K562 (cell line): ENCODE data around the gene GCA. TPM values are rescaled to one million over a fixed set of nuclear protein-coding genes. Genes with fewer than 3 reads are reported as not detected.

ENCODE experiments used
- ATAC-seq: fragments of 200-7000 bp; cut with Tn5 transposase; 3 replicates; pipeline ENCODE4 v1.9.1; 2020; ENCODE audit warnings: moderate library complexity
- BruUV-seq: library from RNA; stranded (reverse); fragments of 400-500 nt; replicated peaks from 2 replicates; lab custom pipeline; 2021; lab: Mats Ljungman, UMichigan
- CTCF ChIA-PET: fragments of 300-600 bp; formaldehyde crosslinking; extraction: SDS; loops from one replicate; lab custom pipeline; 2021; ENCODE audit warnings: low intra/inter-chr PET ratio; lab: Yijun Ruan, JAX
- POLR2A ChIA-PET: fragments of 300-600, 350-650 bp; sonication (Branson Sonifier 250); formaldehyde crosslinking; extraction: SDS; loops from one replicate; lab custom pipeline; 2021; ENCODE audit warnings: antibody characterized with exemption, inconsistent platforms; lab: Yijun Ruan, JAX
- DNase-seq, 4 experiments: peaks; one replicate each; pipeline versions ENCODE4 v3.0.0 to v3.0.0-alpha.2; 2011 to 2018; ENCODE audit warnings: low spot score in 3 of 4, mixed read lengths in 3 of 4; ENCODE audit errors: extremely low read depth in 1 of 4
- FAIRE-seq: peaks from 2 replicates; lab custom pipeline; 2011; peaks lifted over from hg19 to GRCh38; lab: Jason Lieb, UNC
- H2AFZ ChIP-seq: 2 replicates; pipeline ENCODE4 v1.6.0; 2011; ENCODE audit warnings: low read depth, low read length, control low read depth, inconsistent platforms
- H3K27ac ChIP-seq: fragments of 200-600 bp; 3 replicates; pipeline ENCODE4 v1.8.0; 2011; ENCODE audit warnings: low read depth, mild to moderate bottlenecking, control low read depth, inconsistent platforms, low read length, moderate library complexity, mixed read lengths; ENCODE audit errors: extremely low read depth
- H3K27me3 ChIP-seq, 2 experiments: fragments of 300-600 bp in 1 of 2; 2 replicates in 1 of 2; 3 replicates in 1 of 2; pipeline versions ENCODE4 v1.6.0 to v1.8.0; 2011; ENCODE audit warnings: inconsistent platforms in 2 of 2, low read length in 2 of 2, mild to moderate bottlenecking in 1 of 2, mixed read lengths in 1 of 2, moderate library complexity in 1 of 2; ENCODE audit not compliant: control insufficient read depth in 2 of 2, insufficient read depth in 2 of 2
- H3K36me3 ChIP-seq: fragments of 300-600 bp; 3 replicates; pipeline ENCODE4 v1.8.0; 2011; ENCODE audit warnings: mild to moderate bottlenecking, low read length, inconsistent platforms; ENCODE audit not compliant: control insufficient read depth, insufficient read depth
- H3K4me1 ChIP-seq, 2 experiments: fragments of 200-600 bp in 1 of 2; replicated peaks in 1 of 2; 2 replicates in 1 of 2; 3 replicates in 1 of 2; pipeline versions ENCODE4 v1.5.1 to v1.8.0; 2011; ENCODE audit warnings: inconsistent platforms in 2 of 2, low read length in 2 of 2, mild to moderate bottlenecking in 1 of 2, mixed read lengths in 1 of 2, moderate library complexity in 1 of 2; ENCODE audit not compliant: control insufficient read depth in 2 of 2, insufficient read depth in 2 of 2
- H3K4me2 ChIP-seq: 2 replicates; pipeline ENCODE4 v1.6.1; 2011; ENCODE audit warnings: low read length, control low read depth, inconsistent platforms, mixed read lengths; ENCODE audit not compliant: insufficient read depth
- H3K4me3 ChIP-seq: fragments of 200-600 bp; sonication (generic), shearing (Covaris generic); 2 replicates; pipeline ENCODE4 v1.5.1; 2016; ENCODE audit warnings: control low read depth, inconsistent platforms
- H3K79me2 ChIP-seq: fragments of 200-600 bp; 3 replicates; pipeline ENCODE4 v1.8.0; 2011; ENCODE audit warnings: low read length, inconsistent platforms; ENCODE audit not compliant: control insufficient read depth, insufficient read depth
- H3K9ac ChIP-seq, 2 experiments: 2 replicates each; pipeline versions ENCODE4 v1.6.0 to v1.6.1; 2011; ENCODE audit warnings: low read depth in 2 of 2, low read length in 2 of 2, control low read depth in 1 of 2, inconsistent platforms in 1 of 2, mild to moderate bottlenecking in 1 of 2, mixed read lengths in 1 of 2; ENCODE audit not compliant: insufficient read depth in 1 of 2
- H3K9me1 ChIP-seq: one replicate; pipeline ENCODE4 v1.6.0; 2011; ENCODE audit warnings: inconsistent platforms, mild to moderate bottlenecking, low read length, moderate library complexity; ENCODE audit not compliant: control insufficient read depth, insufficient read depth
- H3K9me3 ChIP-seq: replicated peaks from 2 replicates; pipeline ENCODE4 v1.5.1; 2011; ENCODE audit warnings: low read depth, low read length, inconsistent platforms; ENCODE audit not compliant: control insufficient read depth, insufficient read depth
- H4K20me1 ChIP-seq: replicated peaks from 2 replicates; pipeline ENCODE4 v1.6.1; 2011; ENCODE audit warnings: low read length, inconsistent platforms, mixed read lengths; ENCODE audit not compliant: control insufficient read depth, insufficient read depth
- ARID2 ChIP-seq: fragments of 450-650 bp; IDR thresholded peaks from 2 replicates; pipeline ENCODE4 v1.6.1; 2017; ENCODE audit warnings: antibody characterized with exemption, mild to moderate bottlenecking
- CEBPG ChIP-seq, 3 experiments: fragments of 200-800 bp in 1 of 3; sonication (Bioruptor generic) in 1 of 3; sonication (generic) in 1 of 3; formaldehyde crosslinking in 1 of 3; IDR thresholded peaks in 2 of 3; conservative IDR thresholded peaks in 1 of 3; 2 replicates each; pipeline versions ENCODE4 v1.6.1 to v1.8.0; 2016 to 2022; ENCODE audit warnings: missing compliant biosample characterization in 2 of 3, missing genetic modification characterization in 2 of 3, mild to moderate bottlenecking in 1 of 3, missing genetic modification reagents in 1 of 3
- ETS2 ChIP-seq: IDR thresholded peaks from 2 replicates; pipeline ENCODE4 v1.6.1; 2016; ENCODE audit warnings: borderline replicate concordance, missing genetic modification characterization, mild to moderate bottlenecking, moderate library complexity, missing compliant biosample characterization; ENCODE audit not compliant: poor library complexity, severe bottlenecking
- HBP1 ChIP-seq: fragments of 450-650 bp; formaldehyde crosslinking; IDR thresholded peaks from 2 replicates; pipeline ENCODE4 v1.4.0; 2022; ENCODE audit warnings: missing genetic modification characterization
- LEF1 ChIP-seq: fragments of 450-650 bp; IDR thresholded peaks from 2 replicates; pipeline ENCODE4 v1.6.1; 2016; ENCODE audit warnings: mild to moderate bottlenecking
- POLR2AphosphoS5 ChIP-seq: IDR thresholded peaks from 2 replicates; pipeline ENCODE4 v1.6.1; 2011; ENCODE audit warnings: mild to moderate bottlenecking, low read depth, low read length, moderate library complexity; ENCODE audit not compliant: control insufficient read depth, insufficient read depth
- SETDB1 ChIP-seq: IDR thresholded peaks from one replicate; pipeline ENCODE4 v1.6.1; 2012; ENCODE audit warnings: low read length, control low read depth, inconsistent platforms
- TEAD1 ChIP-seq, 2 experiments: fragments of 450-650 bp in 1 of 2; sonication (generic) in 1 of 2; formaldehyde crosslinking; IDR thresholded peaks; 2 replicates each; pipeline versions ENCODE4 v1.4.0 to v1.8.0; 2020 to 2022; ENCODE audit warnings: mild to moderate bottlenecking in 2 of 2, missing genetic modification reagents in 1 of 2
- ZEB2 ChIP-seq: fragments of 450-650 bp; IDR thresholded peaks from 2 replicates; pipeline ENCODE4 v1.6.1; 2016
- ZNF174 ChIP-seq: fragments of 250-450 bp; sonication (Bioruptor Pico); IDR thresholded peaks from 2 replicates; pipeline ENCODE4 v1.4.0; 2020; ENCODE audit warnings: mild to moderate bottlenecking
- ZZZ3 ChIP-seq: fragments of 450-650 bp; IDR thresholded peaks from 2 replicates; pipeline ENCODE4 v1.6.1; 2016; ENCODE audit warnings: antibody characterized with exemption, mild to moderate bottlenecking, moderate library complexity
- WGBS: fragments of 100-300 bp; shearing (Covaris generic); methylation state at CpG from one replicate; pipeline ENCODE4 v1.1.6; 2016; ENCODE audit warnings: low coverage, mixed read lengths; ENCODE audit not compliant: insufficient coverage; ENCODE audit errors: missing lambda C conversion rate; 5-methylcytosine and 5-hydroxymethylcytosine counted together
- in situ Hi-C: fragments of 300-500 bp; cut with MboI; formaldehyde crosslinking; loops from 4 replicates; pipeline ENCODE4 v1.15.0; 2018; ENCODE audit warnings: inconsistent platforms, mixed read lengths
- intact Hi-C: fragments of 100-400 bp; cut with micrococcal nuclease; formaldehyde crosslinking; loops from 2 replicates; pipeline ENCODE4 v1.14.2; 2022
- polyA plus RNA-seq, 8 experiments: library from polyadenylated mRNA; depleted of rRNA in 4 of 8; stranded (reverse) in 5 of 8; unstranded in 3 of 8; fragments of >200 nt; fragmentation: Nextera tagmentation in 2 of 8; fragmentation: Illumina TruSeq in 1 of 8; extraction: Ambion mirVana in 2 of 8; extraction: Trizol in 1 of 8; gene quantifications; 2 replicates each; pipeline versions ENCODE4 v1.2.1 to v1.2.3, GENCODE V29; 2011 to 2014; ENCODE audit warnings: inconsistent platforms in 1 of 8, missing spikeins in 1 of 8
- total RNA-seq, 7 experiments: library from RNA; depleted of rRNA in 6 of 7; stranded (reverse); fragments of >200 nt in 6 of 7; fragmentation: Illumina TruSeq in 2 of 7; extraction: Trizol in 2 of 7; gene quantifications; 2 replicates each; pipeline versions ENCODE4 v1.2.1 to v1.2.3, GENCODE V29; 2011 to 2021; ENCODE audit warnings: low replicate concordance in 1 of 7
- TF ChIP-seq, protein P1 (sequence below): fragments of 200-800 bp; sonication (Bioruptor generic); IDR thresholded peaks from 2 replicates; pipeline ENCODE4 v1.6.1; 2016; ENCODE audit warnings: missing genetic modification characterization, missing compliant biosample characterization

GCA gene
- total and polyA plus RNA-seq, 9 of the 15 experiments (the other 6 are each of a cell fraction or from before 2014, with no cell fraction given): 0.24 to 0.79 (median 0.41) TPM; not detected in 1

GRCh38 chr2:162330881-162331280, 13.1 kb upstream of the GCA start:
- no peaks in the 10 kb centered on the region for H3K9me1 ChIP-seq
- intact Hi-C loops (no loop called here), in situ Hi-C loops (no loop called here)
- H3K36me3 ChIP-seq: no peaks in the 10 kb centered on the region
- no TSS peak for BruUV-seq
- DNase-seq (no peak), FAIRE-seq (no peak), ATAC-seq (no peak)
- H3K9me3 ChIP-seq: 0 out of 2 replicates have a peak, but pooled peaks cover 2% of the 10 kb centered on the region
- no peak overlapping the region for H3K4me2 ChIP-seq
- H3K27ac ChIP-seq: no peak overlapping the region
- H4K20me1 ChIP-seq: no peaks in the 10 kb centered on the region
- no peaks in the 10 kb centered on the region for H3K79me2 ChIP-seq
- H3K27me3 ChIP-seq: no peaks in the 10 kb centered on the region
- ChIA-PET POLR2A (no interaction called here), CTCF (no interaction called here)
- H2AFZ ChIP-seq: no peak overlapping the region
- 0% methylated on average over 1 of the region's 1 CpG for WGBS
- no peak overlapping the region for H3K9ac ChIP-seq
- no peak overlapping the region for H3K4me3 ChIP-seq
- no peaks in the 10 kb centered on the region for H3K4me1 ChIP-seq
- TF ChIP-seq CEBPG (CRISPR knock-in tag; IDR thresholded peaks at IDR 0.05): no peak
- TF ChIP-seq CEBPG (tag; conservative IDR thresholded peaks at IDR 0.05 in 1 of 2, IDR thresholded peaks at IDR 0.05 in 1 of 2): no peak
- no peak for TF ChIP-seq ZNF174 (CRISPR knock-in tag)
- TF ChIP-seq TEAD1 (CRISPR knock-in tag; IDR thresholded peaks at IDR 0.05): no peak
- TF ChIP-seq ZZZ3: no peak
- no peak for TF ChIP-seq HBP1 (CRISPR knock-in tag)
- TF ChIP-seq ETS2: no peak
- TF ChIP-seq LEF1: no peak
- no peak for TF ChIP-seq SETDB1
- no peak for TF ChIP-seq ARID2
- TF ChIP-seq, protein P1, sequence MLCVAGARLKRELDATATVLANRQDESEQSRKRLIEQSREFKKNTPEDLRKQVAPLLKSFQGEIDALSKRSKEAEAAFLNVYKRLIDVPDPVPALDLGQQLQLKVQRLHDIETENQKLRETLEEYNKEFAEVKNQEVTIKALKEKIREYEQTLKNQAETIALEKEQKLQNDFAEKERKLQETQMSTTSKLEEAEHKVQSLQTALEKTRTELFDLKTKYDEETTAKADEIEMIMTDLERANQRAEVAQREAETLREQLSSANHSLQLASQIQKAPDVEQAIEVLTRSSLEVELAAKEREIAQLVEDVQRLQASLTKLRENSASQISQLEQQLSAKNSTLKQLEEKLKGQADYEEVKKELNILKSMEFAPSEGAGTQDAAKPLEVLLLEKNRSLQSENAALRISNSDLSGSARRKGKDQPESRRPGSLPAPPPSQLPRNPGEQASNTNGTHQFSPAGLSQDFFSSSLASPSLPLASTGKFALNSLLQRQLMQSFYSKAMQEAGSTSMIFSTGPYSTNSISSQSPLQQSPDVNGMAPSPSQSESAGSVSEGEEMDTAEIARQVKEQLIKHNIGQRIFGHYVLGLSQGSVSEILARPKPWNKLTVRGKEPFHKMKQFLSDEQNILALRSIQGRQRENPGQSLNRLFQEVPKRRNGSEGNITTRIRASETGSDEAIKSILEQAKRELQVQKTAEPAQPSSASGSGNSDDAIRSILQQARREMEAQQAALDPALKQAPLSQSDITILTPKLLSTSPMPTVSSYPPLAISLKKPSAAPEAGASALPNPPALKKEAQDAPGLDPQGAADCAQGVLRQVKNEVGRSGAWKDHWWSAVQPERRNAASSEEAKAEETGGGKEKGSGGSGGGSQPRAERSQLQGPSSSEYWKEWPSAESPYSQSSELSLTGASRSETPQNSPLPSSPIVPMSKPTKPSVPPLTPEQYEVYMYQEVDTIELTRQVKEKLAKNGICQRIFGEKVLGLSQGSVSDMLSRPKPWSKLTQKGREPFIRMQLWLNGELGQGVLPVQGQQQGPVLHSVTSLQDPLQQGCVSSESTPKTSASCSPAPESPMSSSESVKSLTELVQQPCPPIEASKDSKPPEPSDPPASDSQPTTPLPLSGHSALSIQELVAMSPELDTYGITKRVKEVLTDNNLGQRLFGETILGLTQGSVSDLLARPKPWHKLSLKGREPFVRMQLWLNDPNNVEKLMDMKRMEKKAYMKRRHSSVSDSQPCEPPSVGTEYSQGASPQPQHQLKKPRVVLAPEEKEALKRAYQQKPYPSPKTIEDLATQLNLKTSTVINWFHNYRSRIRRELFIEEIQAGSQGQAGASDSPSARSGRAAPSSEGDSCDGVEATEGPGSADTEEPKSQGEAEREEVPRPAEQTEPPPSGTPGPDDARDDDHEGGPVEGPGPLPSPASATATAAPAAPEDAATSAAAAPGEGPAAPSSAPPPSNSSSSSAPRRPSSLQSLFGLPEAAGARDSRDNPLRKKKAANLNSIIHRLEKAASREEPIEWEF (CRISPR knock-in tag): no peak
- no peak for TF ChIP-seq POLR2AphosphoS5
- TF ChIP-seq ZEB2: no peak
